SW 1271 (cell line): ENCODE results near the gene RTN4RL1.
"Not testable (repeated sequence)": the region's sequence is repeated elsewhere in the genome, so short reads cannot be mapped to it uniquely, and the experiment has no call there.

Source experiments
- DNase-seq, 2 experiments: peaks; one replicate each; lab custom pipeline; 2025; lab: John Stamatoyannopoulos, UW

The RTN4RL1 gene

GRCh38 chr17:2025622-2026309, 632 bp upstream of the RTN4RL1 start:
- peak in 1 of 2 experiments; percentile 60 for DNase-seq

- DNase-seq = no peak
Observed at GRCh38 chr17:2024572-2025219, 438 bp downstream of the RTN4RL1 start.

- DNase-seq = no peak
Observed at GRCh38 chr17:2023692-2024571, 1.2 kb downstream of the RTN4RL1 start.

GRCh38 chr17:2023256-2023655, 1.9 kb downstream of the RTN4RL1 start:
- no peak for DNase-seq

- DNase-seq = no peak
Observed at GRCh38 chr17:2022647-2023240, 2.4 kb downstream of the RTN4RL1 start.

- no peak for DNase-seq
Observed at GRCh38 chr17:2020721-2021120, 4.4 kb downstream of the RTN4RL1 start.

GRCh38 chr17:2019723-2020122, 5.4 kb downstream of the RTN4RL1 start:
- no peak for DNase-seq

- DNase-seq = no peak
Observed at GRCh38 chr17:2018716-2019510, 6.2 kb downstream of the RTN4RL1 start.

GRCh38 chr17:2017274-2017941, 7.7 kb downstream of the RTN4RL1 start:
- no peak for DNase-seq

GRCh38 chr17:2016494-2016893, 8.6 kb downstream of the RTN4RL1 start:
- DNase-seq = no peak

GRCh38 chr17:2015314-2015713, 9.8 kb downstream of the RTN4RL1 start:
- no peak for DNase-seq

- no peak for DNase-seq
Observed at GRCh38 chr17:2013994-2014317, 11.2 kb downstream of the RTN4RL1 start.

GRCh38 chr17:2013220-2013993, 11.7 kb downstream of the RTN4RL1 start:
- DNase-seq = not testable (repeated sequence)

- DNase-seq = no peak
Observed at GRCh38 chr17:2012499-2012898, 12.6 kb downstream of the RTN4RL1 start.

- DNase-seq = no peak
Observed at GRCh38 chr17:2011411-2012371, 13.4 kb downstream of the RTN4RL1 start.

GRCh38 chr17:2009737-2010136, 15.4 kb downstream of the RTN4RL1 start:
- no peak for DNase-seq

GRCh38 chr17:2008332-2009126, 16.6 kb downstream of the RTN4RL1 start:
- no peak for DNase-seq

- DNase-seq = no peak
Observed at GRCh38 chr17:2004435-2004952, 20.6 kb downstream of the RTN4RL1 start.
